HEK293T (cell line): Measurements from ENCODE around the gene PCSK5.
"Not testable (repeated sequence)": the region's sequence is repeated elsewhere in the genome, so short reads cannot be mapped to it uniquely, and the experiment has no call there.

ENCODE experiments used
- CTCF ChIA-PET: fragments of 350-600 bp; formaldehyde crosslinking; extraction: SDS; loops from one replicate; lab custom pipeline; 2021; ENCODE audit warnings: antibody characterized with exemption, inconsistent platforms; lab: Yijun Ruan, JAX
- POLR2A ChIA-PET: fragments of 350-600 bp; formaldehyde crosslinking; extraction: SDS; loops from one replicate; lab custom pipeline; 2020; ENCODE audit warnings: antibody characterized with exemption, inconsistent platforms; lab: Yijun Ruan, JAX
- DNase-seq: peaks from one replicate; pipeline ENCODE4 v3.0.0; 2012; ENCODE audit warnings: mixed read lengths; ENCODE audit errors: extremely low spot score
- ARNT ChIP-seq: fragments of 450-650 bp; IDR thresholded peaks from 2 replicates; pipeline ENCODE4 v1.6.1; 2017; ENCODE audit warnings: mild to moderate bottlenecking
- BHLHE40 ChIP-seq: fragments of 450-650 bp; IDR thresholded peaks from 2 replicates; pipeline ENCODE4 v1.6.1; 2016; ENCODE audit warnings: mild to moderate bottlenecking, moderate library complexity, borderline replicate concordance
- CTBP1 ChIP-seq: fragments of 450-650 bp; IDR thresholded peaks from 2 replicates; pipeline ENCODE4 v1.6.1; 2016; ENCODE audit warnings: borderline replicate concordance
- ELF4 ChIP-seq: fragments of 450-650 bp; IDR thresholded peaks from 2 replicates; pipeline ENCODE4 v1.6.1; 2017; ENCODE audit warnings: antibody characterized with exemption
- FOXA1 ChIP-seq: fragments of 450-650 bp; IDR thresholded peaks from 2 replicates; pipeline ENCODE4 v1.6.1; 2016; ENCODE audit warnings: mild to moderate bottlenecking
- FOXK2 ChIP-seq: fragments of 450-650 bp; IDR thresholded peaks from 2 replicates; pipeline ENCODE4 v1.6.1; 2016; ENCODE audit warnings: mild to moderate bottlenecking
- FOXM1 ChIP-seq: fragments of 450-650 bp; IDR thresholded peaks from 2 replicates; pipeline ENCODE4 v1.6.1; 2017; ENCODE audit warnings: mild to moderate bottlenecking, borderline replicate concordance
- HDGF ChIP-seq: fragments of 450-650 bp; IDR thresholded peaks from 2 replicates; pipeline ENCODE4 v1.6.1; 2017; ENCODE audit warnings: antibody characterized with exemption, borderline replicate concordance
- L3MBTL2 ChIP-seq: fragments of 450-650 bp; conservative IDR thresholded peaks from 2 replicates; pipeline ENCODE4 v1.6.1; 2016; ENCODE audit warnings: mild to moderate bottlenecking
- LEF1 ChIP-seq: fragments of 450-650 bp; IDR thresholded peaks from 2 replicates; pipeline ENCODE4 v1.6.1; 2017; ENCODE audit warnings: mild to moderate bottlenecking, borderline replicate concordance
- NFRKB ChIP-seq: fragments of 450-650 bp; IDR thresholded peaks from 2 replicates; pipeline ENCODE4 v1.6.1; 2016; ENCODE audit warnings: mild to moderate bottlenecking, moderate library complexity
- PKNOX1 ChIP-seq: fragments of 450-650 bp; IDR thresholded peaks from 2 replicates; pipeline ENCODE4 v1.6.1; 2016
- SP1 ChIP-seq: fragments of 450-650 bp; IDR thresholded peaks from 2 replicates; pipeline ENCODE4 v1.6.1; 2017
- SUZ12 ChIP-seq: fragments of 450-650 bp; IDR thresholded peaks from 2 replicates; pipeline ENCODE4 v1.6.1; 2016; ENCODE audit warnings: mild to moderate bottlenecking
- TARDBP ChIP-seq: fragments of 450-650 bp; IDR thresholded peaks from 2 replicates; pipeline ENCODE4 v1.6.1; 2016
- ZNF384 ChIP-seq: fragments of 450-650 bp; IDR thresholded peaks from 2 replicates; pipeline ENCODE4 v1.6.1; 2016

The PCSK5 gene

GRCh38 chr9:76294301-76294700 is 403.8 kb downstream of the PCSK5 start:
- TF ChIP-seq L3MBTL2, result no peak
- TF ChIP-seq ELF4, result no peak
- no peak for TF ChIP-seq TARDBP
- TF ChIP-seq LEF1, result no peak
- no peak for TF ChIP-seq BHLHE40
- TF ChIP-seq PKNOX1, result no peak
- no peak for TF ChIP-seq ARNT
- no peak for TF ChIP-seq HDGF
- TF ChIP-seq FOXK2, result no peak
- no peak for TF ChIP-seq FOXM1
- TF ChIP-seq SUZ12, result no peak
- TF ChIP-seq SP1, result no peak
- TF ChIP-seq FOXA1, result no peak
- TF ChIP-seq CTBP1, result no peak
- TF ChIP-seq ZNF384, result no peak
- TF ChIP-seq NFRKB, result no peak
- DNase-seq, result no peak
- ChIA-PET POLR2A (no interaction called here), CTCF (no interaction called here)

GRCh38 chr9:76296561-76297310 is 406.3 kb downstream of the PCSK5 start:
- DNase-seq, result no peak
- CTCF ChIA-PET, result no interaction called here

GRCh38 chr9:76297721-76298239 is 407.3 kb downstream of the PCSK5 start:
- no peak for DNase-seq
- POLR2A ChIA-PET, result no interaction called here
- no peak for TF ChIP-seq L3MBTL2
- no peak for TF ChIP-seq ELF4
- TF ChIP-seq NFRKB, result no peak
- no peak for TF ChIP-seq SUZ12
- TF ChIP-seq LEF1, result no peak
- TF ChIP-seq TARDBP, result no peak
- TF ChIP-seq CTBP1, result no peak
- TF ChIP-seq ARNT, result no peak
- TF ChIP-seq FOXA1, result no peak
- TF ChIP-seq FOXM1, result no peak
- TF ChIP-seq SP1, result no peak
- TF ChIP-seq HDGF, result no peak
- no peak for TF ChIP-seq BHLHE40
- no peak for TF ChIP-seq FOXK2
- no peak for TF ChIP-seq ZNF384
- CTCF ChIA-PET, result no interaction called here

More at GRCh38 chr9:76296561-76297310, 406.3 kb downstream of the PCSK5 start:
- POLR2A ChIA-PET, result no interaction called here
- TF ChIP-seq ARNT (no peak), SUZ12 (no peak), ELF4 (no peak), BHLHE40 (no peak), FOXK2 (no peak), FOXM1 (no peak), NFRKB (no peak), LEF1 (no peak), FOXA1 (no peak), ZNF384 (no peak), SP1 (no peak), HDGF (no peak), CTBP1 (no peak), TARDBP (no peak)

- POLR2A ChIA-PET, result no interaction called here
- no peak for TF ChIP-seq HDGF
- no peak for TF ChIP-seq FOXA1
- TF ChIP-seq PKNOX1, result no peak
- no peak for TF ChIP-seq L3MBTL2
- CTCF ChIA-PET, result no interaction called here
- no peak for DNase-seq
Measured at GRCh38 chr9:76298521-76299144, 408.2 kb downstream of the PCSK5 start.

GRCh38 chr9:76302543-76302942 is 412.1 kb downstream of the PCSK5 start:
- TF ChIP-seq TARDBP, result no peak
- no peak for TF ChIP-seq SP1
- no peak for TF ChIP-seq L3MBTL2
- TF ChIP-seq HDGF, result no peak
- TF ChIP-seq ZNF384, result no peak
- no peak for TF ChIP-seq SUZ12
- no peak for TF ChIP-seq NFRKB
- no peak for TF ChIP-seq FOXM1
- no peak for TF ChIP-seq BHLHE40
- TF ChIP-seq ELF4, result no peak
- ChIA-PET POLR2A (no interaction called here), CTCF (interaction anchor here (0.6 kb wide), 3 partner anchors 382 to 701 kb away, joined by 3 to 5 read pairs (median 4); no protein-coding TSS in a partner anchor)
- no peak for DNase-seq

GRCh38 chr9:76302947-76303550 is 412.6 kb downstream of the PCSK5 start:
- TF ChIP-seq NFRKB (no peak), SP1 (no peak)
- CTCF ChIA-PET, result interaction anchor here (0.6 kb wide), 3 partner anchors 383 to 701 kb away, joined by 3 to 5 read pairs (median 4); no protein-coding TSS in a partner anchor
- peak; percentile 53 for DNase-seq
- POLR2A ChIA-PET, result no interaction called here

- DNase-seq, POLR2A ChIA-PET, CTCF ChIA-PET: not testable (repeated sequence)
Measured at GRCh38 chr9:76307047-76307446, 416.6 kb downstream of the PCSK5 start.
